HG03521 (cell line): ENCODE results near the gene P2RX4.
"Not testable (repeated sequence)": the region's sequence is repeated elsewhere in the genome, so short reads cannot be mapped to it uniquely, and the experiment has no call there.

Source experiments
- ATAC-seq: cut with Tn5 transposase; IDR thresholded peaks from one replicate; pipeline ENCODE4 v1.9.1; 2021; ENCODE audit warnings: mild to moderate bottlenecking, moderate library complexity; ENCODE audit not compliant: unreplicated experiment

The P2RX4 gene

GRCh38 chr12:121239351-121240061 lies 29.6 kb downstream of the P2RX4 start:
- no peak for ATAC-seq

GRCh38 chr12:121240062-121240420 lies 30.1 kb downstream of the P2RX4 start:
- no peak for ATAC-seq

- no peak for ATAC-seq
Measured at GRCh38 chr12:121240484-121241101, 30.7 kb downstream of the P2RX4 start.

GRCh38 chr12:121241156-121241970 lies 31.4 kb downstream of the P2RX4 start:
- no peak for ATAC-seq

GRCh38 chr12:121245031-121245430 lies 35.1 kb downstream of the P2RX4 start:
- no peak for ATAC-seq

GRCh38 chr12:121245951-121246350 lies 36.0 kb downstream of the P2RX4 start:
- no peak for ATAC-seq

GRCh38 chr12:121246893-121247557 lies 37.1 kb downstream of the P2RX4 start:
- no peak for ATAC-seq

GRCh38 chr12:121248622-121249021 lies 38.7 kb downstream of the P2RX4 start:
- ATAC-seq = peak; percentile 86

- no peak for ATAC-seq
Measured at GRCh38 chr12:121250359-121250758, 40.4 kb downstream of the P2RX4 start.

- ATAC-seq = no peak
Measured at GRCh38 chr12:121251838-121252237, 41.9 kb downstream of the P2RX4 start.

- ATAC-seq = no peak
Measured at GRCh38 chr12:121252712-121253345, 42.9 kb downstream of the P2RX4 start.

- no peak for ATAC-seq
Measured at GRCh38 chr12:121253638-121254335, 43.9 kb downstream of the P2RX4 start.

GRCh38 chr12:121255433-121255832 lies 45.5 kb downstream of the P2RX4 start:
- no peak for ATAC-seq

GRCh38 chr12:121257704-121258449 lies 47.9 kb downstream of the P2RX4 start:
- ATAC-seq = not testable (repeated sequence)

GRCh38 chr12:121259074-121259473 lies 49.1 kb downstream of the P2RX4 start:
- ATAC-seq = no peak

- ATAC-seq = no peak
Measured at GRCh38 chr12:121260091-121260490, 50.2 kb downstream of the P2RX4 start.

GRCh38 chr12:121261398-121261797 lies 51.5 kb downstream of the P2RX4 start:
- no peak for ATAC-seq

GRCh38 chr12:121263206-121263935 lies 53.4 kb downstream of the P2RX4 start:
- ATAC-seq = no peak

GRCh38 chr12:121264135-121264534 lies 54.2 kb downstream of the P2RX4 start:
- no peak for ATAC-seq
